HepG2 (cell line): ENCODE data around the gene SHROOM1. TPM values are rescaled to one million over a fixed set of nuclear protein-coding genes. Genes with fewer than 3 reads are reported as not detected.
A peak's percentile ranks its signal among the peaks of the same experiment; 100 is the strongest.
"Not testable (repeated sequence)": the region's sequence is repeated elsewhere in the genome, so short reads cannot be mapped to it uniquely, and the experiment has no call there.

ENCODE experiments used
- ATAC-seq: fragments of 200-7000 bp; cut with Tn5 transposase; 3 replicates; pipeline ENCODE4 v1.9.1; 2020; ENCODE audit warnings: mild to moderate bottlenecking, moderate library complexity
- BruUV-seq: library from RNA; stranded (reverse); fragments of 400-500 nt; replicated peaks from 2 replicates; lab custom pipeline; 2021; lab: Mats Ljungman, UMichigan
- CTCF ChIA-PET: fragments of 300-600 bp; formaldehyde crosslinking; extraction: SDS; loops from one replicate; lab custom pipeline; 2021; ENCODE audit warnings: low total read pairs, inconsistent platforms, low intra/inter-chr PET ratio; lab: Yijun Ruan, JAX
- POLR2A ChIA-PET: fragments of 350-600 bp; sonication (Branson Sonifier 250); formaldehyde crosslinking; loops from one replicate; lab custom pipeline; 2020; ENCODE audit warnings: antibody characterized with exemption, inconsistent platforms; lab: Yijun Ruan, JAX
- DNase-seq: peaks from one replicate; pipeline ENCODE4 v3.0.0-alpha.2; 2015; ENCODE audit warnings: low spot score
- FAIRE-seq: peaks from 3 replicates; lab custom pipeline; 2011; peaks lifted over from hg19 to GRCh38; lab: Jason Lieb, UNC
- H2AFZ ChIP-seq: one replicate; pipeline ENCODE4 v1.6.1; 2011; ENCODE audit warnings: low read length, inconsistent platforms
- H3K27ac ChIP-seq: fragments of 300-600 bp; 3 replicates; pipeline ENCODE4 v1.8.0; 2011; ENCODE audit warnings: mixed run types, mild to moderate bottlenecking, mixed read lengths, low read length, inconsistent platforms; ENCODE audit not compliant: insufficient read depth; ENCODE audit errors: extremely low read length
- H3K27me3 ChIP-seq, 2 experiments: fragments of 200-600 bp in 1 of 2; 2 replicates in 1 of 2; 3 replicates in 1 of 2; pipeline versions ENCODE4 v1.6.0 to v1.8.0; 2011; ENCODE audit warnings: low read length in 2 of 2, mild to moderate bottlenecking in 2 of 2, moderate library complexity in 2 of 2, inconsistent platforms in 1 of 2; ENCODE audit not compliant: insufficient read depth in 2 of 2, control insufficient read depth in 1 of 2
- H3K36me3 ChIP-seq, 2 experiments: fragments of 200-600 bp in 1 of 2; replicated peaks in 1 of 2; 2 replicates in 1 of 2; 3 replicates in 1 of 2; pipeline versions ENCODE4 v1.5.1 to v1.8.0; 2011; ENCODE audit warnings: low read length in 2 of 2, inconsistent platforms in 1 of 2; ENCODE audit not compliant: insufficient read depth in 2 of 2, control insufficient read depth in 1 of 2
- H3K4me1 ChIP-seq: 2 replicates; pipeline ENCODE4 v1.5.1; 2012; ENCODE audit warnings: low read length, inconsistent platforms; ENCODE audit not compliant: insufficient read depth
- H3K4me2 ChIP-seq: 2 replicates; pipeline ENCODE4 v1.6.0; 2011; ENCODE audit warnings: low read depth, low read length, inconsistent platforms
- H3K4me3 ChIP-seq, 3 experiments: fragments of 200-600 bp in 1 of 3; sonication (generic), shearing (Covaris generic) in 1 of 3; replicated peaks in 1 of 3; 2 replicates each; pipeline ENCODE4 v1.5.1; 2011 to 2016; ENCODE audit warnings: low read length in 3 of 3, inconsistent platforms in 2 of 3, low read depth in 2 of 3, mild to moderate bottlenecking in 2 of 3, control low read depth in 1 of 3, mixed read lengths in 1 of 3; ENCODE audit not compliant: insufficient read depth in 1 of 3
- H3K79me2 ChIP-seq: one replicate; pipeline ENCODE4 v1.6.1; 2011; ENCODE audit warnings: low read length, inconsistent platforms; ENCODE audit not compliant: insufficient read depth
- H3K9ac ChIP-seq: 2 replicates; pipeline ENCODE4 v1.6.0; 2011; ENCODE audit warnings: mild to moderate bottlenecking, low read depth, low read length, inconsistent platforms; ENCODE audit not compliant: insufficient read depth
- H3K9me3 ChIP-seq: 2 replicates; pipeline ENCODE4 v1.5.1; 2012; ENCODE audit warnings: mild to moderate bottlenecking, low read length
- H4K20me1 ChIP-seq: 2 replicates; pipeline ENCODE4 v1.6.0; 2011; ENCODE audit warnings: inconsistent platforms, mild to moderate bottlenecking, low read length, moderate library complexity; ENCODE audit not compliant: insufficient read depth
- ADNP ChIP-seq: sonication (generic); formaldehyde crosslinking; IDR thresholded peaks from 2 replicates; pipeline ENCODE4 v1.4.0; 2020; ENCODE audit warnings: missing genetic modification reagents
- BCL3 ChIP-seq: sonication (generic); formaldehyde crosslinking; IDR thresholded peaks from 2 replicates; pipeline ENCODE4 v1.5.1; 2020; ENCODE audit warnings: mild to moderate bottlenecking, missing genetic modification reagents, moderate library complexity
- CBX1 ChIP-seq: IDR thresholded peaks from one replicate; pipeline ENCODE4 v1.6.1; 2016; ENCODE audit warnings: antibody characterized with exemption, low read depth
- DPF2 ChIP-seq: sonication (generic); formaldehyde crosslinking; IDR thresholded peaks from 2 replicates; pipeline ENCODE4 v1.4.0; 2020; ENCODE audit warnings: mild to moderate bottlenecking, low read depth, missing genetic modification reagents, borderline replicate concordance
- HDAC1 ChIP-seq: sonication (generic); formaldehyde crosslinking; IDR thresholded peaks from 2 replicates; pipeline ENCODE4 v1.5.1; 2020; ENCODE audit warnings: mild to moderate bottlenecking, missing genetic modification reagents
- KMT2A ChIP-seq: sonication (generic); formaldehyde crosslinking; IDR thresholded peaks from 2 replicates; pipeline ENCODE4 v1.4.0; 2020; ENCODE audit warnings: missing genetic modification reagents
- PHF20 ChIP-seq: sonication (generic); formaldehyde crosslinking; IDR thresholded peaks from 2 replicates; pipeline ENCODE4 v1.5.0; 2020; ENCODE audit warnings: mild to moderate bottlenecking, missing genetic modification reagents
- YEATS4 ChIP-seq: sonication (generic); formaldehyde crosslinking; IDR thresholded peaks from 2 replicates; pipeline ENCODE4 v1.4.0; 2020; ENCODE audit warnings: missing genetic modification reagents, borderline replicate concordance
- ZFP82 ChIP-seq: sonication (generic); formaldehyde crosslinking; IDR thresholded peaks from 2 replicates; pipeline ENCODE4 v1.5.1; 2020; ENCODE audit warnings: mild to moderate bottlenecking, missing genetic modification reagents, borderline replicate concordance
- ZFY ChIP-seq: sonication (generic); formaldehyde crosslinking; IDR thresholded peaks from 2 replicates; pipeline ENCODE4 v1.4.0; 2020; ENCODE audit warnings: missing genetic modification reagents
- ZNF235 ChIP-seq: sonication (generic); formaldehyde crosslinking; IDR thresholded peaks from 2 replicates; pipeline ENCODE4 v1.8.1; 2023; ENCODE audit warnings: mild to moderate bottlenecking, missing genetic modification reagents, borderline replicate concordance
- ZNF407 ChIP-seq: sonication (generic); formaldehyde crosslinking; IDR thresholded peaks from one replicate; pipeline ENCODE4 v1.5.1; 2020; ENCODE audit warnings: mild to moderate bottlenecking, missing genetic modification reagents; ENCODE audit errors: not compliant biosample characterization
- ZNF670 ChIP-seq: sonication (generic); formaldehyde crosslinking; IDR thresholded peaks from 2 replicates; pipeline ENCODE4 v1.8.0; 2022; ENCODE audit warnings: mild to moderate bottlenecking, missing genetic modification reagents, borderline replicate concordance
- ZNF775 ChIP-seq: sonication (generic); formaldehyde crosslinking; IDR thresholded peaks from 2 replicates; pipeline ENCODE4 v1.4.0; 2020; ENCODE audit warnings: missing genetic modification reagents, mild to moderate bottlenecking, moderate library complexity, borderline replicate concordance
- ZNF850 ChIP-seq: sonication (generic); formaldehyde crosslinking; conservative IDR thresholded peaks from 2 replicates; pipeline ENCODE4 v1.9.0; 2021; ENCODE audit warnings: mild to moderate bottlenecking, missing genetic modification reagents
- WGBS: methylation state at CpG from one replicate; pipeline ENCODE4 v1.1.6; 2017; ENCODE audit warnings: low lambda C conversion rate; 5-methylcytosine and 5-hydroxymethylcytosine counted together
- in situ Hi-C: cut with HindIII; loops from 2 replicates; pipeline ENCODE4 v1.10.0; 2017; ENCODE audit warnings: low pct_unique_long_range_greater_than_20kb; ENCODE audit not compliant: extremely low pct_ligation_motif_present
- intact Hi-C: fragments of 100-400 bp; cut with micrococcal nuclease; formaldehyde crosslinking; loops from one replicate; pipeline ENCODE4 v1.10.0; 2022; ENCODE audit not compliant: unreplicated experiment
- polyA plus RNA-seq, 8 experiments: library from polyadenylated mRNA; depleted of rRNA in 3 of 8; stranded (reverse) in 7 of 8; unstranded in 1 of 8; fragments of >200 nt; fragmentation: Illumina TruSeq in 4 of 8; extraction: Trizol in 4 of 8; gene quantifications; 2 replicates each; pipeline versions ENCODE4 v1.2.1 to v1.2.3, GENCODE V29; 2011 to 2016; ENCODE audit warnings: low read depth in 4 of 8, missing spikeins in 1 of 8, mixed read lengths in 1 of 8; ENCODE audit not compliant: insufficient read depth in 1 of 8
- total RNA-seq, 5 experiments: library from RNA; depleted of rRNA; stranded (reverse); fragments of >200 nt; fragmentation: Illumina TruSeq; extraction: Trizol; gene quantifications; 2 replicates each; pipeline ENCODE4 v1.2.3, GENCODE V29; 2016; ENCODE audit warnings: low read depth in 1 of 5

The SHROOM1 gene
- total and polyA plus RNA-seq, 2 of the 13 experiments (the other 11 are each of a cell fraction or from before 2014, with no cell fraction given) = 18.2 to 25.7 TPM

DNA sequence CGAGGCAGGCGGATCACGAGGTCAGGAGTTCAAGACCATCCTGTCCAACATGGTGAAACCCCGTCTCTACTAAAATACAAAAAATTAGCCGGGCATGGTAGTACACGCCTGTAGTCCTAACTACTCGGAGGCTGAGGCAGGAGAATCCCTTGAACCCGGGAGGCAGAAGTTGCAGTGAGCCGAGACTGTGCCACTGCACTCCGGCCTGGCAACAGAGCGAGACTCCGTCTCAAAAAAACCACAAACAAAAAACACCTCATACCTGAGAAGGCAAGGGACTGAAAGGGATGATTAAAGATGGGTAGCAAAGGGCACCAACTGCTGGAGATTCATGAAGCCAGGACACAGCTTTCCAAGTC lies 23.7 kb downstream of the SHROOM1 start:
- DNase-seq, H2AFZ ChIP-seq, ATAC-seq, H3K27me3 ChIP-seq, H4K20me1 ChIP-seq, H3K9me3 ChIP-seq, FAIRE-seq, in situ Hi-C loops, H3K36me3 ChIP-seq: not testable (repeated sequence)
- intact Hi-C loops = loop anchor here (1.0 to 2.0 kb wide), 5 partner anchors 14 to 69 kb away; partner anchors contain the start of genes GDF9, KIF3A, SEPTIN8 and UQCRQ
- Histone ChIP-seq H3K4me1 (peaks cover 58% of the 10 kb centered on the region), H3K4me2 (peak overlapping the region; percentile 99), H3K79me2 (peaks cover 12% of the 10 kb centered on the region), H3K27ac (peak overlapping the region; percentile 100), H3K9ac (peak overlapping the region; percentile 99), H3K4me3 (peak overlapping the region; percentile 64 to 85 (median 82))
- ChIA-PET CTCF (interaction anchor here (0.8 to 2.6 kb wide), 3 partner anchors 13 to 76 kb away, joined by 4 to 54 read pairs (median 4); no protein-coding TSS in a partner anchor), POLR2A (interaction anchor here (0.8 to 5.8 kb wide), 24 partner anchors 8 to 245 kb away, joined by 3 to 176 read pairs (median 8); partner anchors contain the start of genes GDF9, HSPA4, IL4 and KIF3A)
- BruUV-seq = TSS peak; percentile 59
- WGBS = under 1% methylated on average over 12 of the region's 12 CpGs
- TF ChIP-seq ADNP (CRISPR knock-in tag) = peak; percentile 7; the same call in 1 of the 2 replicates
- 0 out of 2 replicates have a peak, but pooled peaks have one; percentile 38 for TF ChIP-seq YEATS4
- TF ChIP-seq CBX1 = peak; percentile 46
- TF ChIP-seq ZNF235 (CRISPR knock-in tag) = 0 out of 2 replicates have a peak, but pooled peaks have one; percentile 28
- TF ChIP-seq ZFP82 = peak; percentile 45; the same call in 1 of the 2 replicates
- peak; percentile 19 for TF ChIP-seq ZNF407
- peak; percentile 8; the same call in 1 of the 2 replicates for TF ChIP-seq KMT2A (CRISPR knock-in tag)
- TF ChIP-seq DPF2 (CRISPR knock-in tag) = peak; percentile 6; the same call in 1 of the 2 replicates
- TF ChIP-seq ZNF850 (CRISPR knock-in tag) = 0 out of 2 replicates have a peak, but pooled peaks have one; percentile 46
- peak; percentile 29; the same call in 1 of the 2 replicates for TF ChIP-seq ZFY
- peak; percentile 6; the same call in 1 of the 2 replicates for TF ChIP-seq ZNF775 (CRISPR knock-in tag)
- peak; percentile 11; the same call in 1 of the 2 replicates for TF ChIP-seq HDAC1
- 0 out of 2 replicates have a peak, but pooled peaks have one; percentile 4 for TF ChIP-seq PHF20 (CRISPR knock-in tag)
- peak; percentile 52; the same call in 1 of the 2 replicates for TF ChIP-seq ZNF670
- 0 out of 2 replicates have a peak, but pooled peaks have one; percentile 19 for TF ChIP-seq BCL3 (CRISPR knock-in tag)
